NCI-H446 treated with DMSO at 0.1 percent for 48 hours (cell line): ENCODE results near the gene CDK14.

Experiments used
- DNase-seq: peaks from one replicate; lab custom pipeline; 2025; lab: John Stamatoyannopoulos, UW

The CDK14 gene

GRCh38 chr7:90595801-90596670 is at the start of gene CDK14:
CDK14 (plus strand) TSS chr7:90596321; CDS start chr7:90596628, 307 bp downstream.
- DNase-seq, result peak; percentile 42

- no peak for DNase-seq
Measured at GRCh38 chr7:90551036-90551435, 45.1 kb upstream of the CDK14 start.

GRCh38 chr7:90552521-90552920 is 43.6 kb upstream of the CDK14 start:
- DNase-seq, result no peak

- DNase-seq, result no peak
Measured at GRCh38 chr7:90560730-90561129, 35.4 kb upstream of the CDK14 start.

GRCh38 chr7:90563286-90563685 is 32.8 kb upstream of the CDK14 start:
- DNase-seq, result no peak

- DNase-seq, result no peak
Measured at GRCh38 chr7:90564455-90564854, 31.7 kb upstream of the CDK14 start.

- DNase-seq, result no peak
Measured at GRCh38 chr7:90568213-90568612, 27.9 kb upstream of the CDK14 start.

- no peak for DNase-seq
Measured at GRCh38 chr7:90569368-90569767, 26.8 kb upstream of the CDK14 start.

- DNase-seq, result no peak
Measured at GRCh38 chr7:90570373-90570959, 25.7 kb upstream of the CDK14 start.

GRCh38 chr7:90574146-90574819 is 21.8 kb upstream of the CDK14 start:
- DNase-seq, result no peak

GRCh38 chr7:90574820-90575187 is 21.3 kb upstream of the CDK14 start:
- no peak for DNase-seq

- no peak for DNase-seq
Measured at GRCh38 chr7:90579181-90579688, 16.9 kb upstream of the CDK14 start.

- no peak for DNase-seq
Measured at GRCh38 chr7:90580051-90580450, 16.1 kb upstream of the CDK14 start.

- no peak for DNase-seq
Measured at GRCh38 chr7:90582164-90582563, 14.0 kb upstream of the CDK14 start.

GRCh38 chr7:90584378-90584777 is 11.7 kb upstream of the CDK14 start:
- no peak for DNase-seq

GRCh38 chr7:90586091-90586490 is 10.0 kb upstream of the CDK14 start:
- peak; percentile 39 for DNase-seq

- DNase-seq, result no peak
Measured at GRCh38 chr7:90587766-90588165, 8.4 kb upstream of the CDK14 start.

- DNase-seq, result no peak
Measured at GRCh38 chr7:90592033-90592432, 4.1 kb upstream of the CDK14 start.

- no peak for DNase-seq
Measured at GRCh38 chr7:90593205-90593604, 2.9 kb upstream of the CDK14 start.

GRCh38 chr7:90594751-90595317 is 1.3 kb upstream of the CDK14 start:
- peak; percentile 8 for DNase-seq

- DNase-seq, result no peak
Measured at GRCh38 chr7:90595342-90595800, 750 bp upstream of the CDK14 start.
